ENCODE results near the gene STAG1.
"Not testable (repeated sequence)": the region's sequence is repeated elsewhere in the genome, so short reads cannot be mapped to it uniquely, and the experiment has no call there.

STAG1 gene

GRCh38 chr3:136745916-136746315 is 6.3 kb downstream of the STAG1 start:
- H3K9me3 ChIP-seq (ENCODE audit: control insufficient read depth, insufficient read depth, low read depth, low read length): no peaks in the 10 kb centered on the region
- no peak overlapping the region for H3K27ac ChIP-seq (ENCODE audit: low read depth, low read length)
- H3K9ac ChIP-seq (ENCODE audit: low read length): no peak overlapping the region
- H3K4me3 ChIP-seq (ENCODE audit: low read depth, low read length): no peak overlapping the region
- no peaks in the 10 kb centered on the region for H3K27me3 ChIP-seq (ENCODE audit: control insufficient read depth, insufficient read depth, low read length)
- peaks cover 21% of the 10 kb centered on the region for H3K4me1 ChIP-seq (ENCODE audit: control insufficient read depth, insufficient read depth, low read length)
- no peaks in the 10 kb centered on the region for H3K36me3 ChIP-seq (ENCODE audit: control insufficient read depth, insufficient read depth, low read length)

GRCh38 chr3:136741063-136741462 is 11.1 kb downstream of the STAG1 start:
- no peak overlapping the region for H3K4me3 ChIP-seq (ENCODE audit: low read depth, low read length)
- H3K4me1 ChIP-seq (ENCODE audit: control insufficient read depth, insufficient read depth, low read length): peaks cover 3% of the 10 kb centered on the region; the same call in 1 of the 2 replicates
- no peaks in the 10 kb centered on the region for H3K36me3 ChIP-seq (ENCODE audit: control insufficient read depth, insufficient read depth, low read length)

GRCh38 chr3:136740351-136740958 is 11.7 kb downstream of the STAG1 start:
- H3K4me1 ChIP-seq (ENCODE audit: control insufficient read depth, insufficient read depth, low read length): peaks cover 3% of the 10 kb centered on the region; the same call in 1 of the 2 replicates
- no peaks in the 10 kb centered on the region for H3K36me3 ChIP-seq (ENCODE audit: control insufficient read depth, insufficient read depth, low read length)
- H3K9me3 ChIP-seq (ENCODE audit: control insufficient read depth, insufficient read depth, low read depth, low read length): no peaks in the 10 kb centered on the region
- H3K4me3 ChIP-seq (ENCODE audit: low read depth, low read length): no peak overlapping the region
- no peak overlapping the region for H3K9ac ChIP-seq (ENCODE audit: low read length)
- no peaks in the 10 kb centered on the region for H3K27me3 ChIP-seq (ENCODE audit: control insufficient read depth, insufficient read depth, low read length)
- H3K27ac ChIP-seq (ENCODE audit: low read depth, low read length): no peak overlapping the region

More at GRCh38 chr3:136741063-136741462, 11.1 kb downstream of the STAG1 start:
- no peak overlapping the region for H3K9ac ChIP-seq (ENCODE audit: low read length)
- no peaks in the 10 kb centered on the region for H3K9me3 ChIP-seq (ENCODE audit: control insufficient read depth, insufficient read depth, low read depth, low read length)
- H3K27me3 ChIP-seq (ENCODE audit: control insufficient read depth, insufficient read depth, low read length): no peaks in the 10 kb centered on the region
- no peak overlapping the region for H3K27ac ChIP-seq (ENCODE audit: low read depth, low read length)

- not testable (repeated sequence) for H3K9ac ChIP-seq (ENCODE audit: low read length); H3K27ac ChIP-seq (ENCODE audit: low read depth, low read length); H3K27me3 ChIP-seq (ENCODE audit: control insufficient read depth, insufficient read depth, low read length); H3K36me3 ChIP-seq (ENCODE audit: control insufficient read depth, insufficient read depth, low read length); H3K9me3 ChIP-seq (ENCODE audit: control insufficient read depth, insufficient read depth, low read depth, low read length); H3K4me3 ChIP-seq (ENCODE audit: low read depth, low read length)
- H3K4me1 ChIP-seq (ENCODE audit: control insufficient read depth, insufficient read depth, low read length): peaks cover 12% of the 10 kb centered on the region
Measured at GRCh38 chr3:136736950-136737349, 15.2 kb downstream of the STAG1 start.

- Histone ChIP-seq H3K9ac (ENCODE audit: low read length) (no peak overlapping the region), H3K9me3 (ENCODE audit: control insufficient read depth, insufficient read depth, low read depth, low read length) (no peaks in the 10 kb centered on the region), H3K27ac (ENCODE audit: low read depth, low read length) (no peak overlapping the region), H3K27me3 (ENCODE audit: control insufficient read depth, insufficient read depth, low read length) (no peaks in the 10 kb centered on the region), H3K36me3 (ENCODE audit: control insufficient read depth, insufficient read depth, low read length) (no peaks in the 10 kb centered on the region), H3K4me3 (ENCODE audit: low read depth, low read length) (no peak overlapping the region), H3K4me1 (ENCODE audit: control insufficient read depth, insufficient read depth, low read length) (peaks cover 12% of the 10 kb centered on the region)
Measured at GRCh38 chr3:136735103-136735502, 17.1 kb downstream of the STAG1 start.

- H3K36me3 ChIP-seq (ENCODE audit: control insufficient read depth, insufficient read depth, low read length): no peaks in the 10 kb centered on the region
- H3K4me1 ChIP-seq (ENCODE audit: control insufficient read depth, insufficient read depth, low read length): peaks cover 12% of the 10 kb centered on the region
- no peaks in the 10 kb centered on the region for H3K9me3 ChIP-seq (ENCODE audit: control insufficient read depth, insufficient read depth, low read depth, low read length)
- H3K27me3 ChIP-seq (ENCODE audit: control insufficient read depth, insufficient read depth, low read length): no peaks in the 10 kb centered on the region
- no peak overlapping the region for H3K4me3 ChIP-seq (ENCODE audit: low read depth, low read length)
- H3K9ac ChIP-seq (ENCODE audit: low read length): no peak overlapping the region
- H3K27ac ChIP-seq (ENCODE audit: low read depth, low read length): no peak overlapping the region
Measured at GRCh38 chr3:136734382-136735070, 17.7 kb downstream of the STAG1 start.

- Histone ChIP-seq H3K36me3 (ENCODE audit: control insufficient read depth, insufficient read depth, low read length) (no peaks in the 10 kb centered on the region), H3K27me3 (ENCODE audit: control insufficient read depth, insufficient read depth, low read length) (no peaks in the 10 kb centered on the region), H3K9me3 (ENCODE audit: control insufficient read depth, insufficient read depth, low read depth, low read length) (no peaks in the 10 kb centered on the region), H3K4me1 (ENCODE audit: control insufficient read depth, insufficient read depth, low read length) (peaks cover 21% of the 10 kb centered on the region), H3K27ac (ENCODE audit: low read depth, low read length) (no peak overlapping the region), H3K4me3 (ENCODE audit: low read depth, low read length) (no peak overlapping the region), H3K9ac (ENCODE audit: low read length) (no peak overlapping the region)
Measured at GRCh38 chr3:136733317-136733833, 18.8 kb downstream of the STAG1 start.

- H3K9me3 ChIP-seq (ENCODE audit: control insufficient read depth, insufficient read depth, low read depth, low read length): no peaks in the 10 kb centered on the region
- no peaks in the 10 kb centered on the region for H3K27me3 ChIP-seq (ENCODE audit: control insufficient read depth, insufficient read depth, low read length)
- no peaks in the 10 kb centered on the region for H3K36me3 ChIP-seq (ENCODE audit: control insufficient read depth, insufficient read depth, low read length)
- peaks cover 18% of the 10 kb centered on the region for H3K4me1 ChIP-seq (ENCODE audit: control insufficient read depth, insufficient read depth, low read length)
- no peak overlapping the region for H3K9ac ChIP-seq (ENCODE audit: low read length)
- no peak overlapping the region for H3K4me3 ChIP-seq (ENCODE audit: low read depth, low read length)
- H3K27ac ChIP-seq (ENCODE audit: low read depth, low read length): no peak overlapping the region
Measured at GRCh38 chr3:136731274-136731884, 20.8 kb downstream of the STAG1 start.

- Histone ChIP-seq H3K27ac (ENCODE audit: low read depth, low read length) (no peak overlapping the region), H3K9ac (ENCODE audit: low read length) (no peak overlapping the region), H3K4me3 (ENCODE audit: low read depth, low read length) (no peak overlapping the region)
Measured at GRCh38 chr3:136730595-136731273, 21.4 kb downstream of the STAG1 start.

GRCh38 chr3:136728918-136729317 is 23.3 kb downstream of the STAG1 start:
- Histone ChIP-seq H3K27ac (ENCODE audit: low read depth, low read length) (no peak overlapping the region), H3K4me1 (ENCODE audit: control insufficient read depth, insufficient read depth, low read length) (peaks cover 9% of the 10 kb centered on the region; the same call in 1 of the 2 replicates), H3K36me3 (ENCODE audit: control insufficient read depth, insufficient read depth, low read length) (no peaks in the 10 kb centered on the region), H3K9me3 (ENCODE audit: control insufficient read depth, insufficient read depth, low read depth, low read length) (no peaks in the 10 kb centered on the region), H3K9ac (ENCODE audit: low read length) (no peak overlapping the region), H3K27me3 (ENCODE audit: control insufficient read depth, insufficient read depth, low read length) (no peaks in the 10 kb centered on the region), H3K4me3 (ENCODE audit: low read depth, low read length) (no peak overlapping the region)

More at GRCh38 chr3:136730595-136731273, 21.4 kb downstream of the STAG1 start:
- no peaks in the 10 kb centered on the region for H3K9me3 ChIP-seq (ENCODE audit: control insufficient read depth, insufficient read depth, low read depth, low read length)
- H3K27me3 ChIP-seq (ENCODE audit: control insufficient read depth, insufficient read depth, low read length): no peaks in the 10 kb centered on the region
- H3K36me3 ChIP-seq (ENCODE audit: control insufficient read depth, insufficient read depth, low read length): no peaks in the 10 kb centered on the region
- peaks cover 18% of the 10 kb centered on the region for H3K4me1 ChIP-seq (ENCODE audit: control insufficient read depth, insufficient read depth, low read length)
